HCT116 (cell line): ENCODE results near the gene ENOX1. TPM values are rescaled to one million over a fixed set of nuclear protein-coding genes. Genes with fewer than 3 reads are reported as not detected.

Source experiments
- ATAC-seq: fragments of 200-7000 bp; cut with Tn5 transposase; 2 replicates; pipeline ENCODE4 v1.9.1; 2020; ENCODE audit warnings: mild to moderate bottlenecking, moderate library complexity
- BruUV-seq: library from RNA; stranded (reverse); fragments of 400-500 nt; replicated peaks from 2 replicates; lab custom pipeline; 2021; lab: Mats Ljungman, UMichigan
- CTCF ChIA-PET: fragments of 300-600 bp; sonication (Branson Sonifier 250); formaldehyde crosslinking; loops from one replicate; lab custom pipeline; 2021; ENCODE audit warnings: antibody characterized with exemption; lab: Charles Lee
- POLR2A ChIA-PET: fragments of 300-600, 350-600 bp; sonication (Branson Sonifier 250); formaldehyde crosslinking; loops from one replicate; lab custom pipeline; 2021; ENCODE audit warnings: antibody characterized with exemption; lab: Charles Lee
- RAD21 ChIA-PET, 2 experiments: fragments of 300-600 bp; sonication (Branson Sonifier 250); formaldehyde crosslinking; loops; one replicate each; lab custom pipeline; 2023; ENCODE audit warnings: low total read pairs in 2 of 2; ENCODE audit not compliant: uncharacterized antibody in 2 of 2, unreplicated experiment in 2 of 2, low non-redundant PET in 1 of 2; lab: Charles Lee
- DNase-seq: peaks from one replicate; pipeline ENCODE4 v3.0.0-alpha.2; 2010; ENCODE audit warnings: low read depth, low spot score
- H2AFZ ChIP-seq: fragments of 200-600 bp; shearing (Covaris generic), sonication (generic); 2 replicates; pipeline ENCODE4 v1.6.1; 2017; ENCODE audit warnings: low read depth, mixed run types, mixed read lengths, antibody characterized with exemption, low read length; ENCODE audit not compliant: poor library complexity, severe bottlenecking
- H3K27ac ChIP-seq: 2 replicates; pipeline ENCODE4 v1.5.1; 2012; ENCODE audit warnings: low read depth, low read length
- H3K27me3 ChIP-seq: fragments of 200-600 bp; sonication (generic); 2 replicates; pipeline ENCODE4 v1.6.1; 2016; ENCODE audit warnings: mixed run types, low read length, mixed read lengths; ENCODE audit not compliant: insufficient read depth
- H3K36me3 ChIP-seq, 2 experiments: fragments of 200-500 bp in 1 of 2; fragments of 200-600 bp in 1 of 2; sonication (Bioruptor generic) in 1 of 2; sonication (generic) in 1 of 2; 2 replicates each; pipeline versions ENCODE4 v1.5.1 to v1.6.1; 2014 to 2016; ENCODE audit warnings: low read length in 2 of 2, inconsistent platforms in 1 of 2, mixed read lengths in 1 of 2, mixed run types in 1 of 2; ENCODE audit not compliant: insufficient read depth in 2 of 2, control insufficient read depth in 1 of 2
- H3K4me1 ChIP-seq, 2 experiments: fragments of 200-600 bp in 1 of 2; sonication (generic) in 1 of 2; 2 replicates each; pipeline versions ENCODE4 v1.5.1 to v1.6.1; 2012 to 2017; ENCODE audit warnings: low read length in 2 of 2, inconsistent platforms in 1 of 2, mild to moderate bottlenecking in 1 of 2, mixed read lengths in 1 of 2, mixed run types in 1 of 2, moderate library complexity in 1 of 2; ENCODE audit not compliant: insufficient read depth in 2 of 2, control insufficient read depth in 1 of 2
- H3K4me2 ChIP-seq: fragments of 200-600 bp; sonication (generic); 2 replicates; pipeline ENCODE4 v1.6.1; 2017; ENCODE audit warnings: mixed run types, low read length, mixed read lengths
- H3K4me3 ChIP-seq, 2 experiments: fragments of 200-600 bp in 1 of 2; sonication (generic) in 1 of 2; replicated peaks in 1 of 2; 2 replicates each; pipeline ENCODE4 v1.5.1; 2011 to 2016; ENCODE audit warnings: low read length in 2 of 2, control low read depth in 1 of 2, low read depth in 1 of 2, mild to moderate bottlenecking in 1 of 2, mixed read lengths in 1 of 2, mixed run types in 1 of 2
- H3K79me2 ChIP-seq: fragments of 200-600 bp; sonication (generic); 2 replicates; pipeline ENCODE4 v1.6.1; 2017; ENCODE audit warnings: mild to moderate bottlenecking, mixed run types, low read length, moderate library complexity, mixed read lengths; ENCODE audit not compliant: insufficient read depth
- H3K9ac ChIP-seq: fragments of 200-600 bp; sonication (generic); 2 replicates; pipeline ENCODE4 v1.6.1; 2016; ENCODE audit warnings: low read length, mixed read lengths
- H3K9me2 ChIP-seq: fragments of 200-600 bp; sonication (generic), shearing (Covaris generic); 2 replicates; pipeline ENCODE4 v1.6.1; 2017; ENCODE audit warnings: mixed run types, mild to moderate bottlenecking, moderate library complexity; ENCODE audit not compliant: insufficient read depth
- H3K9me3 ChIP-seq, 2 experiments: fragments of 200-500 bp in 1 of 2; fragments of 200-600 bp in 1 of 2; sonication (Bioruptor generic) in 1 of 2; sonication (generic) in 1 of 2; 2 replicates each; pipeline ENCODE4 v1.6.1; 2014 to 2017; ENCODE audit warnings: low read length in 2 of 2, mixed read lengths in 2 of 2, inconsistent platforms in 1 of 2, low read depth in 1 of 2, mild to moderate bottlenecking in 1 of 2, mixed run types in 1 of 2, moderate library complexity in 1 of 2; ENCODE audit not compliant: control insufficient read depth in 1 of 2, insufficient read depth in 1 of 2
- H4K20me1 ChIP-seq: fragments of 200-600 bp; sonication (generic), shearing (Covaris generic); 2 replicates; pipeline ENCODE4 v1.6.1; 2017; ENCODE audit warnings: mixed run types, mild to moderate bottlenecking, moderate library complexity; ENCODE audit not compliant: insufficient read depth
- ATF3 ChIP-seq: IDR thresholded peaks from 2 replicates; pipeline ENCODE4 v1.6.1; 2012
- CBX3 ChIP-seq: IDR thresholded peaks from 2 replicates; pipeline ENCODE4 v1.6.1; 2012; ENCODE audit warnings: low read depth
- CEBPB ChIP-seq: IDR thresholded peaks from 2 replicates; pipeline ENCODE4 v1.6.1; 2012; ENCODE audit warnings: low read depth
- EZH2 ChIP-seq: fragments of 200-600 bp; sonication (generic); IDR thresholded peaks from 2 replicates; pipeline ENCODE4 v1.6.1; 2017; ENCODE audit warnings: antibody characterized with exemption, mixed run types
- FOSL1 ChIP-seq: IDR thresholded peaks from 2 replicates; pipeline ENCODE4 v1.6.1; 2012; ENCODE audit warnings: low read depth
- POLR2A ChIP-seq: IDR thresholded peaks from 2 replicates; pipeline ENCODE4 v1.7.0; 2011; ENCODE audit warnings: borderline replicate concordance; ENCODE audit not compliant: insufficient read depth, insufficient read length; ENCODE audit errors: extremely low read depth
- POLR2AphosphoS5 ChIP-seq: IDR thresholded peaks from 2 replicates; pipeline ENCODE4 v1.6.1; 2011; ENCODE audit warnings: mild to moderate bottlenecking, low read depth, low read length, moderate library complexity
- RAD21 ChIP-seq: IDR thresholded peaks from 2 replicates; pipeline ENCODE4 v1.6.1; 2012; ENCODE audit warnings: low read depth, mild to moderate bottlenecking
- TCF7L2 ChIP-seq: IDR thresholded peaks from 2 replicates; pipeline ENCODE4 v1.7.0; 2011; ENCODE audit warnings: borderline replicate concordance, inconsistent platforms; ENCODE audit not compliant: insufficient read depth, insufficient read length; ENCODE audit errors: extremely low read depth
- YY1 ChIP-seq: IDR thresholded peaks from 2 replicates; pipeline ENCODE4 v1.6.1; 2011; ENCODE audit warnings: low read length, low read depth, moderate library complexity, mild to moderate bottlenecking; ENCODE audit not compliant: insufficient replicate concordance; ENCODE audit errors: extremely low read depth
- ZFX ChIP-seq: fragments of 450-650 bp; IDR thresholded peaks from 2 replicates; pipeline ENCODE4 v1.6.1; 2017
- intact Hi-C: fragments of 100-400 bp; cut with micrococcal nuclease; formaldehyde crosslinking; loops from 2 replicates; pipeline ENCODE4 v1.10.0; 2022
- total RNA-seq: library from RNA; stranded (reverse); gene quantifications from one replicate; pipeline ENCODE4 v1.2.1, GENCODE V29; 2021; ENCODE audit not compliant: unreplicated experiment
- TF ChIP-seq, protein P1 (sequence below), 3 experiments: fragments of 200-600 bp in 1 of 3; sonication (generic) in 1 of 3; IDR thresholded peaks in 2 of 3; conservative IDR thresholded peaks in 1 of 3; 2 replicates each; pipeline ENCODE4 v1.5.1; 2012 to 2017; ENCODE audit warnings: low read depth in 2 of 3, low read length in 2 of 3, antibody characterized with exemption in 1 of 3, borderline replicate concordance in 1 of 3, control low read depth in 1 of 3, mild to moderate bottlenecking in 1 of 3, mixed read lengths in 1 of 3, mixed run types in 1 of 3, moderate library complexity in 1 of 3; ENCODE audit not compliant: insufficient read depth in 1 of 3
- TF ChIP-seq, protein P2 (sequence below): IDR thresholded peaks from 2 replicates; pipeline ENCODE4 v1.6.1; 2012; ENCODE audit warnings: low read depth

The ENOX1 gene
- total RNA-seq, 1 experiment from 2014 or later = 4.5 TPM

DNA sequence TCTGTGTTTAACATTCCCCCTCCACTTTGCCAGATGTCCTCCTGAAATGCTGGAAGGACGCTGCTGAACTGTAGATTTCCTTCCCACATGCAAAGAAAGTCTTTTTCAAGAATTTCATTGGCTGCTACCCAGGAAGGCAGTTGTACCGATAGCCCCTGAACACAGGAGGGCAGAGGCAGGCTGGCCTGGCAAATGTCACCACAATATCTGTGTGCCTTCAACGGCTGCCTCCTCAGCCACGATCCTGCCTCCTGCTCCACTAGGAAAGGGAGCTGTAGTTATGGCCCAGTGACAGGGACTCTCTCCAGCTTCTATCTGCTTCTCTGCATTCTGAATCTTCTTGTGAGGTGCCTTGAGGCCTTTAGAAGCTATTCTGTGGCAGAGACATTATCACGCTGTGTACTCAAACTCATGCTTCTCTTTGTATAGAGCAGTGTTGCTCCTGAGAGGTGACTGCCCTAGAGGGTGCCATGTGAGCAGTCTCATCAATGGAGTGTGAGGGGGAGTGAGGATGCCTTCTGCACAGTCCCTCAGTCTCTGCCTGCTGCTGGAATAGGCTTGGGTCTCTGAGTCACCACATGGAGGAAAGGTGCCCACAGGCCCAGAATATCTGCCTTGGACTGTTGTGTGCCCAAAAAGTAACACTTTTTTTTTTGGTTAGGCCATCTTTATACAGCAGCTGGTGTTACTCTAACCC lies 483.6 kb downstream of the ENOX1 start:
- CTCF ChIA-PET = interaction anchor here (0.8 to 2.4 kb wide), 3 partner anchors 486 to 501 kb away, joined by 3 to 6 read pairs (median 3); no protein-coding TSS in a partner anchor
- Histone ChIP-seq H3K9ac (no peak overlapping the region), H3K79me2 (no peaks in the 10 kb centered on the region), H3K4me3 (no peak overlapping the region), H3K4me2 (no peak overlapping the region), H2AFZ (no peak overlapping the region), H4K20me1 (no peaks in the 10 kb centered on the region), H3K9me2 (no peaks in the 10 kb centered on the region), H3K36me3 (no peaks in the 10 kb centered on the region), H3K27me3 (no peaks in the 10 kb centered on the region; the same call in 1 of the 2 replicates)
- peak; percentile 86 for ATAC-seq
- POLR2A ChIA-PET = no interaction called here
- TF ChIP-seq RAD21 (peak; percentile 61), YY1 (no peak), EZH2 (no peak), POLR2AphosphoS5 (no peak), CBX3 (no peak), ATF3 (no peak), POLR2A (no peak), CEBPB (no peak), FOSL1 (no peak), ZFX (no peak), TCF7L2 (no peak)
- TF ChIP-seq, protein P1, sequence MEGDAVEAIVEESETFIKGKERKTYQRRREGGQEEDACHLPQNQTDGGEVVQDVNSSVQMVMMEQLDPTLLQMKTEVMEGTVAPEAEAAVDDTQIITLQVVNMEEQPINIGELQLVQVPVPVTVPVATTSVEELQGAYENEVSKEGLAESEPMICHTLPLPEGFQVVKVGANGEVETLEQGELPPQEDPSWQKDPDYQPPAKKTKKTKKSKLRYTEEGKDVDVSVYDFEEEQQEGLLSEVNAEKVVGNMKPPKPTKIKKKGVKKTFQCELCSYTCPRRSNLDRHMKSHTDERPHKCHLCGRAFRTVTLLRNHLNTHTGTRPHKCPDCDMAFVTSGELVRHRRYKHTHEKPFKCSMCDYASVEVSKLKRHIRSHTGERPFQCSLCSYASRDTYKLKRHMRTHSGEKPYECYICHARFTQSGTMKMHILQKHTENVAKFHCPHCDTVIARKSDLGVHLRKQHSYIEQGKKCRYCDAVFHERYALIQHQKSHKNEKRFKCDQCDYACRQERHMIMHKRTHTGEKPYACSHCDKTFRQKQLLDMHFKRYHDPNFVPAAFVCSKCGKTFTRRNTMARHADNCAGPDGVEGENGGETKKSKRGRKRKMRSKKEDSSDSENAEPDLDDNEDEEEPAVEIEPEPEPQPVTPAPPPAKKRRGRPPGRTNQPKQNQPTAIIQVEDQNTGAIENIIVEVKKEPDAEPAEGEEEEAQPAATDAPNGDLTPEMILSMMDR (IDR thresholded peaks at IDR 0.05 in 2 of 3, conservative IDR thresholded peaks at IDR 0.05 in 1 of 3; ENCODE audit: borderline replicate concordance in 1 of 3, insufficient read depth in 1 of 3, low read depth in 2 of 3, low read length in 2 of 3) = peak; percentile 17 to 51 (median 41); a peak in 4 of 6 replicates
- TF ChIP-seq, protein P2, sequence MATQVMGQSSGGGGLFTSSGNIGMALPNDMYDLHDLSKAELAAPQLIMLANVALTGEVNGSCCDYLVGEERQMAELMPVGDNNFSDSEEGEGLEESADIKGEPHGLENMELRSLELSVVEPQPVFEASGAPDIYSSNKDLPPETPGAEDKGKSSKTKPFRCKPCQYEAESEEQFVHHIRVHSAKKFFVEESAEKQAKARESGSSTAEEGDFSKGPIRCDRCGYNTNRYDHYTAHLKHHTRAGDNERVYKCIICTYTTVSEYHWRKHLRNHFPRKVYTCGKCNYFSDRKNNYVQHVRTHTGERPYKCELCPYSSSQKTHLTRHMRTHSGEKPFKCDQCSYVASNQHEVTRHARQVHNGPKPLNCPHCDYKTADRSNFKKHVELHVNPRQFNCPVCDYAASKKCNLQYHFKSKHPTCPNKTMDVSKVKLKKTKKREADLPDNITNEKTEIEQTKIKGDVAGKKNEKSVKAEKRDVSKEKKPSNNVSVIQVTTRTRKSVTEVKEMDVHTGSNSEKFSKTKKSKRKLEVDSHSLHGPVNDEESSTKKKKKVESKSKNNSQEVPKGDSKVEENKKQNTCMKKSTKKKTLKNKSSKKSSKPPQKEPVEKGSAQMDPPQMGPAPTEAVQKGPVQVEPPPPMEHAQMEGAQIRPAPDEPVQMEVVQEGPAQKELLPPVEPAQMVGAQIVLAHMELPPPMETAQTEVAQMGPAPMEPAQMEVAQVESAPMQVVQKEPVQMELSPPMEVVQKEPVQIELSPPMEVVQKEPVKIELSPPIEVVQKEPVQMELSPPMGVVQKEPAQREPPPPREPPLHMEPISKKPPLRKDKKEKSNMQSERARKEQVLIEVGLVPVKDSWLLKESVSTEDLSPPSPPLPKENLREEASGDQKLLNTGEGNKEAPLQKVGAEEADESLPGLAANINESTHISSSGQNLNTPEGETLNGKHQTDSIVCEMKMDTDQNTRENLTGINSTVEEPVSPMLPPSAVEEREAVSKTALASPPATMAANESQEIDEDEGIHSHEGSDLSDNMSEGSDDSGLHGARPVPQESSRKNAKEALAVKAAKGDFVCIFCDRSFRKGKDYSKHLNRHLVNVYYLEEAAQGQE = no peak
- TF ChIP-seq, all 23 proteins: peak for 2
- no peak overlapping the region for H3K27ac ChIP-seq
- BruUV-seq = no TSS peak
- intact Hi-C loops = loop anchor here (5.0 kb wide), 2 partner anchors 499 to 574 kb away; partner anchors contain the start of genes CCDC122 and LACC1
- no peaks in the 10 kb centered on the region for H3K9me3 ChIP-seq
- RAD21 ChIA-PET = no interaction called here
- no peaks in the 10 kb centered on the region for H3K4me1 ChIP-seq
- no peak for DNase-seq
